ENCODE data around the gene TBC1D4. TPM values are rescaled to one million over a fixed set of nuclear protein-coding genes. Genes with fewer than 3 reads are reported as not detected.

Gene TBC1D4
- total RNA-seq, 1 donor from 2014 or later: 1.5 TPM

- peaks cover 15% of the 10 kb centered on the region for H3K4me1 Mint-ChIP-seq
- H3K36me3 Mint-ChIP-seq (ENCODE audit: low read depth): no peaks in the 10 kb centered on the region
- peak overlapping the region; percentile 77 for H3K4me3 Mint-ChIP-seq
- no peak for TF ChIP-seq CTCF (IDR thresholded peaks at IDR 0.05)
- CTCF ChIA-PET: interaction anchor here (1.2 kb wide), 1 partner anchor 44 kb away, joined by 3 read pairs; no protein-coding TSS in a partner anchor
- intact Hi-C loops (cut with micrococcal nuclease): no loop called here
- ATAC-seq (ENCODE audit: low read depth) (peak; percentile 92), DNase-seq (no peak)
- H3K9me3 Mint-ChIP-seq: no peaks in the 10 kb centered on the region
- H3K27ac Mint-ChIP-seq: peak overlapping the region; percentile 69
- POLR2A ChIA-PET: no interaction called here
- H3K27me3 Mint-ChIP-seq: no peaks in the 10 kb centered on the region
These were observed 155.5 kb downstream of the TBC1D4 start for GRCh38 chr13:75326173-75327134.

- Mint-ChIP-seq H3K27me3 (no peaks in the 10 kb centered on the region), H3K9me3 (no peaks in the 10 kb centered on the region), H3K4me3 (peak overlapping the region; percentile 77), H3K27ac (peak overlapping the region; percentile 69), H3K4me1 (peaks cover 15% of the 10 kb centered on the region), H3K36me3 (ENCODE audit: low read depth) (no peaks in the 10 kb centered on the region)
- DNase-seq: no peak
- ChIA-PET POLR2A (no interaction called here), CTCF (no interaction called here)
- TF ChIP-seq CTCF (IDR thresholded peaks at IDR 0.05): no peak
- no peak for ATAC-seq (ENCODE audit: low read depth)
- intact Hi-C loops (cut with micrococcal nuclease): no loop called here
These were observed 156.3 kb downstream of the TBC1D4 start for GRCh38 chr13:75325711-75326110.

DNA sequence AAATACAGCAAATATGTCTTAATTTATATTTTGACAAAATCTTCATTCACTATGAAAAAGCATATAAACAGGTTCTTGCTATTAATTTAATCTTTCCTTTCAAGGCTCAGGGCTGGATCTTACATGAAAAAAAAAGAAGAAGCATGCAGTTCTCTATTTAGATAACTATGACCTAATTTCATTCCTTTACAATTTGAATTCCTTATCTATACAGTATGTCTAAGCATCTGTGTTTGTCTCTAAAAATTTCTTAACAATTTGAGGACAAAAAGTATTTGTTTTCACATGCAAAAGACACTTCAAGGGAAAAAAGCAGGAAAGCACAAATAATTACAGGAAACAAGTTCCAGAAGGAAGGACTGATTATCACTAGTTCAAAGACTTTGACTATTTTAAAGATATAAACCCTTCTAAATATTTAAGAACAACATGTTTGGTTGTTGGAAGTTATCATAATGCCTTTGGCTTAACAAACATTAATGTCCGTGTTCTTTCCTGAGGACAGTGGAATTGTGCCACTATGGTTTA is 157.5 kb downstream of the TBC1D4 start:
- H3K4me3 Mint-ChIP-seq: no peak overlapping the region
- TF ChIP-seq CTCF (IDR thresholded peaks at IDR 0.05): no peak

DNA sequence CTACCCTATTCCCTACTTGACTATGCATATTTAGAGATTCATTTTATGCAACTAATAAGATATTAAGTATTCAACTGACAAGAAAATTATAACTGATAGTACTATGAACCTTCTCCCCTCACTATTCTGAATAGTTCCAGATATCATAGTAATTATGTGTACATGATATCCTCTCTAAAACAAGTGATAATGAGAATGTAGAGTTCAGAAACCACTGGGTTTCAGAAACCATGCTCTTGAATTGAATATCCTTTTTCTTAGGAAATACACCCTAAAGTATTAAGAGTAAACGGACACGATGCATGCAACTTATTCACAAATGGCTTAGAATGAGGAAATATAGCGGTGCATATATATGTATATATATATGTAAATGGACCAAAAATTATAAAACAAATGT is 160.9 kb downstream of the TBC1D4 start:
- intact Hi-C loops (cut with micrococcal nuclease): no loop called here
- H3K4me1 Mint-ChIP-seq: peaks cover 3% of the 10 kb centered on the region
- POLR2A ChIA-PET: no interaction called here

More for the DNA sequence above, 157.5 kb downstream of the TBC1D4 start:
- no peak for ATAC-seq (ENCODE audit: low read depth)
- Mint-ChIP-seq H3K36me3 (ENCODE audit: low read depth) (no peaks in the 10 kb centered on the region), H3K27me3 (no peaks in the 10 kb centered on the region), H3K4me1 (peaks cover 15% of the 10 kb centered on the region), H3K27ac (no peak overlapping the region), H3K9me3 (no peaks in the 10 kb centered on the region)
- intact Hi-C loops (cut with micrococcal nuclease): no loop called here
- CTCF ChIA-PET: no interaction called here
- POLR2A ChIA-PET: no interaction called here
- no peak for DNase-seq

More for the DNA sequence above, 160.9 kb downstream of the TBC1D4 start:
- DNase-seq (no peak), ATAC-seq (ENCODE audit: low read depth) (no peak)
- CTCF ChIA-PET: no interaction called here
- H3K9me3 Mint-ChIP-seq: no peaks in the 10 kb centered on the region
- H3K4me3 Mint-ChIP-seq: no peak overlapping the region
- H3K27me3 Mint-ChIP-seq: no peaks in the 10 kb centered on the region
- no peak for TF ChIP-seq CTCF (IDR thresholded peaks at IDR 0.05)
- H3K36me3 Mint-ChIP-seq (ENCODE audit: low read depth): no peaks in the 10 kb centered on the region
- no peak overlapping the region for H3K27ac Mint-ChIP-seq

Data from activated B cell treated with CpG ODN at 0.5 μM for 24 hours (primary cell).